OCI-LY1 (cell line): ENCODE measurements around the gene FOXE3.

Source experiments
- H2AFZ ChIP-seq: fragments of 200-600 bp; sonication (generic), shearing (Covaris generic); 2 replicates; pipeline ENCODE4 v1.6.0; 2014; ENCODE audit warnings: antibody characterized with exemption, mild to moderate bottlenecking, low read length
- H3F3A ChIP-seq: fragments of 200-600 bp; sonication (generic), shearing (Covaris generic); 2 replicates; pipeline ENCODE4 v1.6.0; 2014; ENCODE audit warnings: mild to moderate bottlenecking, antibody characterized with exemption, low read length, moderate library complexity; ENCODE audit not compliant: insufficient read depth
- H3K27ac ChIP-seq: fragments of 200-600 bp; sonication (generic); 2 replicates; pipeline ENCODE4 v1.5.1; 2014; ENCODE audit warnings: low read length, mixed run types, mild to moderate bottlenecking, low read depth; ENCODE audit not compliant: poor library complexity, severe bottlenecking
- H3K27me3 ChIP-seq: fragments of 200-600 bp; sonication (generic); 2 replicates; pipeline ENCODE4 v1.6.0; 2014; ENCODE audit warnings: antibody characterized with exemption, mild to moderate bottlenecking, low read length, moderate library complexity; ENCODE audit not compliant: insufficient read depth
- H3K36me3 ChIP-seq: fragments of 200-600 bp; sonication (generic); 2 replicates; pipeline ENCODE4 v1.6.1; 2014; ENCODE audit warnings: mild to moderate bottlenecking, antibody characterized with exemption, low read length, moderate library complexity, mixed read lengths; ENCODE audit not compliant: insufficient read depth
- H3K4me1 ChIP-seq: fragments of 200-600 bp; sonication (generic); 2 replicates; pipeline ENCODE4 v1.5.1; 2014; ENCODE audit warnings: mild to moderate bottlenecking, low read length, moderate library complexity; ENCODE audit not compliant: insufficient read depth, severe bottlenecking
- H3K4me2 ChIP-seq: fragments of 200-600 bp; sonication (generic), shearing (Covaris generic); 2 replicates; pipeline ENCODE4 v1.6.1; 2014; ENCODE audit warnings: low read length
- H3K4me3 ChIP-seq: fragments of 200-600 bp; sonication (generic); 2 replicates; pipeline ENCODE4 v1.5.1; 2014; ENCODE audit warnings: low read length, low read depth, mild to moderate bottlenecking, mixed read lengths; ENCODE audit not compliant: poor library complexity, severe bottlenecking
- H3K79me2 ChIP-seq: fragments of 200-600 bp; shearing (Covaris generic); 2 replicates; pipeline ENCODE4 v1.6.1; 2016; ENCODE audit warnings: mixed run types, low read length, mixed read lengths; ENCODE audit not compliant: insufficient read depth
- H3K9ac ChIP-seq: fragments of 200-600 bp; sonication (generic), shearing (Covaris generic); 2 replicates; pipeline ENCODE4 v1.6.1; 2014; ENCODE audit warnings: mild to moderate bottlenecking, low read length, mixed read lengths
- H3K9me2 ChIP-seq: fragments of 200-600 bp; sonication (generic), shearing (Covaris generic); 2 replicates; pipeline ENCODE4 v1.6.1; 2014; ENCODE audit warnings: low read depth, mild to moderate bottlenecking, low read length, mixed read lengths
- H3K9me3 ChIP-seq: fragments of 200-600 bp; shearing (Covaris generic); 2 replicates; pipeline ENCODE4 v1.6.1; 2014; ENCODE audit warnings: low read length, mixed read lengths
- H4K20me1 ChIP-seq: fragments of 200-600 bp; sonication (generic), shearing (Covaris generic); 2 replicates; pipeline ENCODE4 v1.6.0; 2016; ENCODE audit warnings: mild to moderate bottlenecking, low read length; ENCODE audit not compliant: insufficient read depth
- CTCF ChIP-seq: fragments of 200-600 bp; sonication (generic), shearing (Covaris generic); IDR thresholded peaks from 2 replicates; pipeline ENCODE4 v1.5.1; 2017; ENCODE audit warnings: mild to moderate bottlenecking, antibody characterized with exemption, low read length, moderate library complexity, mixed read lengths
- EZH2 ChIP-seq: fragments of 200-600 bp; sonication (generic), shearing (Covaris generic); IDR thresholded peaks from 2 replicates; pipeline ENCODE4 v1.8.0; 2017; ENCODE audit warnings: borderline replicate concordance, mixed run types, mild to moderate bottlenecking, antibody characterized with exemption, low read length, moderate library complexity, mixed read lengths

FOXE3 gene

GRCh38 chr1:47415728-47416318 is at the start of gene FOXE3:
TSS of gene FOXE3 (plus strand) at chr1:47416285. CDS start at chr1:47416316, 31 bp downstream.
- Histone ChIP-seq H3K9me2 (no peaks in the 10 kb centered on the region), H3K4me3 (no peak within 1 kb of the TSS), H3K9me3 (no peaks in the 10 kb centered on the region), H3K27ac (no peak within 1 kb of the TSS), H3K4me2 (no peak within 1 kb of the TSS), H2AFZ (no peak within 1 kb of the TSS), H3F3A (no peaks in the 10 kb centered on the region), H3K4me1 (no peaks in the 10 kb centered on the region), H3K79me2 (no peaks in the 10 kb centered on the region), H3K9ac (no peak within 1 kb of the TSS), H3K36me3 (no peaks in the 10 kb centered on the region), H3K27me3 (no peaks in the 10 kb centered on the region), H4K20me1 (no peaks in the 10 kb centered on the region)
- no peak for TF ChIP-seq EZH2
- no peak for TF ChIP-seq CTCF

- no peaks in the 10 kb centered on the region for H3K9me2 ChIP-seq
- TF ChIP-seq CTCF, result no peak
- no peak for TF ChIP-seq EZH2
- H3K4me1 ChIP-seq, result no peaks in the 10 kb centered on the region
- no peak overlapping the region for H3K27ac ChIP-seq
- H2AFZ ChIP-seq, result no peak overlapping the region
- no peaks in the 10 kb centered on the region for H3K9me3 ChIP-seq
- peaks cover 16% of the 10 kb centered on the region for H3K79me2 ChIP-seq
- H3F3A ChIP-seq, result no peaks in the 10 kb centered on the region
- H3K9ac ChIP-seq, result no peak overlapping the region
- H3K4me3 ChIP-seq, result no peak overlapping the region
- no peaks in the 10 kb centered on the region for H4K20me1 ChIP-seq
- no peaks in the 10 kb centered on the region for H3K27me3 ChIP-seq
- no peak overlapping the region for H3K4me2 ChIP-seq
- H3K36me3 ChIP-seq, result peaks cover 35% of the 10 kb centered on the region
Measured at GRCh38 chr1:47367651-47368050, 48.4 kb upstream of the FOXE3 start.

- Histone ChIP-seq H3K27ac (no peak overlapping the region), H3K9ac (no peak overlapping the region), H3K9me3 (no peaks in the 10 kb centered on the region), H3K79me2 (peaks cover 5% of the 10 kb centered on the region; the same call in 1 of the 2 replicates), H2AFZ (no peak overlapping the region), H3K27me3 (no peaks in the 10 kb centered on the region), H3K4me3 (no peak overlapping the region), H4K20me1 (no peaks in the 10 kb centered on the region), H3K36me3 (peaks cover 65% of the 10 kb centered on the region), H3K4me1 (no peaks in the 10 kb centered on the region), H3K9me2 (no peaks in the 10 kb centered on the region), H3F3A (no peaks in the 10 kb centered on the region), H3K4me2 (no peak overlapping the region)
- TF ChIP-seq CTCF, result no peak
- no peak for TF ChIP-seq EZH2
Measured at GRCh38 chr1:47371016-47371517, 45.0 kb upstream of the FOXE3 start.
